MCF 10A (cell line): ENCODE measurements around the gene KIRREL3. TPM values are rescaled to one million over a fixed set of nuclear protein-coding genes. Genes with fewer than 3 reads are reported as not detected.

Source experiments
- BruUV-seq: library from RNA; stranded (reverse); fragments of 400-500 nt; replicated peaks from 2 replicates; lab custom pipeline; 2021; lab: Mats Ljungman, UMichigan
- CTCF ChIA-PET: fragments of 300-600 bp; sonication (Branson Sonifier 250); formaldehyde crosslinking; extraction: SDS; loops from one replicate; lab custom pipeline; 2021; ENCODE audit warnings: antibody characterized with exemption, inconsistent platforms; lab: Yijun Ruan, JAX
- POLR2A ChIA-PET: fragments of 300-600, 350-650 bp; sonication (Branson Sonifier 250); formaldehyde crosslinking; extraction: SDS; loops from one replicate; lab custom pipeline; 2020; ENCODE audit warnings: antibody characterized with exemption, inconsistent platforms; lab: Yijun Ruan, JAX
- DNase-seq: peaks from one replicate; pipeline ENCODE4 v3.0.0-alpha.2; 2018; ENCODE audit not compliant: unreplicated experiment
- H3K27ac Mint-ChIP-seq: one replicate; pipeline ENCODE4 v1.8.0; 2022; ENCODE audit warnings: mild to moderate bottlenecking, low read depth, mixed read lengths; ENCODE audit not compliant: unreplicated experiment
- H3K27me3 Mint-ChIP-seq: one replicate; pipeline ENCODE4 v1.8.0; 2022; ENCODE audit warnings: mixed read lengths; ENCODE audit not compliant: insufficient read depth, unreplicated experiment
- H3K36me3 Mint-ChIP-seq: one replicate; pipeline ENCODE4 v1.8.0; 2022; ENCODE audit warnings: mild to moderate bottlenecking, moderate library complexity, mixed read lengths; ENCODE audit not compliant: insufficient read depth, unreplicated experiment
- H3K4me1 Mint-ChIP-seq: one replicate; pipeline ENCODE4 v1.8.0; 2022; ENCODE audit warnings: mixed read lengths; ENCODE audit not compliant: insufficient read depth, unreplicated experiment
- H3K4me3 Mint-ChIP-seq: one replicate; pipeline ENCODE4 v1.8.0; 2022; ENCODE audit warnings: mild to moderate bottlenecking, moderate library complexity, mixed read lengths; ENCODE audit not compliant: unreplicated experiment
- H3K9me3 Mint-ChIP-seq: one replicate; pipeline ENCODE4 v1.8.0; 2022; ENCODE audit warnings: mixed read lengths; ENCODE audit not compliant: unreplicated experiment
- CTCF ChIP-seq: fragments of 200-600 bp; IDR thresholded peaks from one replicate; pipeline ENCODE4 v1.8.0; 2022; ENCODE audit warnings: antibody characterized with exemption, mild to moderate bottlenecking; ENCODE audit not compliant: unreplicated experiment
- intact Hi-C: fragments of 100-400 bp; cut with micrococcal nuclease; formaldehyde crosslinking; loops from 2 replicates; pipeline ENCODE4 v1.14.1; 2022
- total RNA-seq: library from RNA; stranded (reverse); gene quantifications from 2 replicates; pipeline ENCODE4 v1.2.3, GENCODE V29; 2022

The KIRREL3 gene
- total RNA-seq, 1 experiment from 2014 or later = not detected

DNA sequence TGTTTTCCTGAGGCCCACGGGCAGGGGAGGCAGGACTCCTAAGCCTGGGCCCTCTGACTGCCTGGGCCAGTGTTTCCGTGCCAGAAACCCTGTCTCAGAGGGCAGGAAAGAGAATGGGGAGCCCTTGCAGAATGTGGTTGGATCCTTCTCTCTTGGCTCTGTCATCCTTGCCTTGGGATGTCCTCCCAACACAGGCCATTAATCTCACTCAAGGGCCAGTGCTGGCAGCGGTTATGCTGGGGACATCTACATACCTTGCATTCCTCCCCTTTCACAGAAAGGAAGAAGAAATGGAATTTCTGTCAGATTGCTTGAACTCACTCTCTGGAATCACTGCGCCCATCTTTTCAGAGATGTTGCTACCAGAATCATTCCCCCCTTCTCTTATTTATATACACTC lies 296.9 kb downstream of the KIRREL3 start:
- ChIA-PET CTCF (interaction anchor here (1.6 kb wide), 1 partner anchor 15 kb away, joined by 5 read pairs; no protein-coding TSS in a partner anchor), POLR2A (no interaction called here)
- BruUV-seq = no TSS peak
- Mint-ChIP-seq H3K27ac (no peak overlapping the region), H3K36me3 (peaks cover 6% of the 10 kb centered on the region), H3K4me1 (no peaks in the 10 kb centered on the region), H3K4me3 (no peak overlapping the region), H3K9me3 (peaks cover 3% of the 10 kb centered on the region), H3K27me3 (peaks cover 4% of the 10 kb centered on the region)
- intact Hi-C loops = no loop called here
- DNase-seq = no peak
- no peak for TF ChIP-seq CTCF

DNA sequence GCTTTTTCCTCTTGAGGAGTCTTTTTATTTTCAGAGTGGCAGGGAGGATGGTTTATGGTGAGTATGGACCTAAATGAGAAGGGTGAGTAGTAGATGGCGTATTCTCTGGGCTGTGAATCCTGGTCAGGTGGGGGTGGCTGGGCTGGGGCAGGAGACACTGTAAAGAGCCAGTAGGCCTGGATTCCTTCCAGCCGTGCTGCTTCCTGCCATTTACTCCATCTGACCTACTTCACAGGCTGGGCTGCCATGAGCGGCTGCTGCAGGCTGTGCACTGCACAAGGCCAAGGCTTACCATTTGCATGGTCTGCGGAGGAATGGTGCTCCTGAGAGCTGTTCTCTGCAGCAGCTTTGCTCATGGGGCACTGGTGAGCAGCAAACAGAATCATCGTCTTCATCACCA lies 297.6 kb downstream of the KIRREL3 start:
- intact Hi-C loops = no loop called here
- BruUV-seq = no TSS peak
- no peak overlapping the region for H3K27ac Mint-ChIP-seq
- no peak for TF ChIP-seq CTCF
- no peak for DNase-seq
- no peaks in the 10 kb centered on the region for H3K4me1 Mint-ChIP-seq
- peaks cover 6% of the 10 kb centered on the region for H3K36me3 Mint-ChIP-seq
- ChIA-PET POLR2A (no interaction called here), CTCF (no interaction called here)
- no peak overlapping the region for H3K4me3 Mint-ChIP-seq
- no peaks in the 10 kb centered on the region for H3K27me3 Mint-ChIP-seq
- H3K9me3 Mint-ChIP-seq = no peaks in the 10 kb centered on the region

GRCh38 chr11:126702165-126702720 lies 298.3 kb downstream of the KIRREL3 start:
- Mint-ChIP-seq H3K4me1 (no peaks in the 10 kb centered on the region), H3K27me3 (no peaks in the 10 kb centered on the region), H3K9me3 (no peaks in the 10 kb centered on the region), H3K4me3 (no peak overlapping the region), H3K27ac (no peak overlapping the region), H3K36me3 (peaks cover 6% of the 10 kb centered on the region)
- no TSS peak for BruUV-seq
- no peak for TF ChIP-seq CTCF
- no peak for DNase-seq
- ChIA-PET CTCF (no interaction called here), POLR2A (no interaction called here)
- intact Hi-C loops = no loop called here

GRCh38 chr11:126701520-126701897 lies 299.1 kb downstream of the KIRREL3 start:
- H3K4me3 Mint-ChIP-seq = no peak overlapping the region
- ChIA-PET CTCF (interaction anchor here (0.6 to 0.9 kb wide), 3 partner anchors 9 to 16 kb away, joined by 3 read pairs; no protein-coding TSS in a partner anchor), POLR2A (no interaction called here)
- TF ChIP-seq CTCF = no peak
- no TSS peak for BruUV-seq
- no peaks in the 10 kb centered on the region for H3K27me3 Mint-ChIP-seq
- H3K4me1 Mint-ChIP-seq = no peaks in the 10 kb centered on the region
- intact Hi-C loops = no loop called here
- H3K9me3 Mint-ChIP-seq = no peaks in the 10 kb centered on the region
- DNase-seq = no peak
- H3K36me3 Mint-ChIP-seq = peaks cover 8% of the 10 kb centered on the region
- no peak overlapping the region for H3K27ac Mint-ChIP-seq
